SK-N-SH treated with all-trans-retinoic acid at 6 μM for 48 hours (cell line): ENCODE measurements around the gene RRP15.

Experiments
- ATAC-seq: fragments of 200-7000 bp; cut with Tn5 transposase; 3 replicates; pipeline ENCODE4 v1.9.1; 2020; ENCODE audit warnings: mild to moderate bottlenecking, moderate library complexity
- ARNTL ChIP-seq: fragments of 450-650 bp; formaldehyde crosslinking; IDR thresholded peaks from 2 replicates; pipeline ENCODE4 v1.5.0; 2020; ENCODE audit warnings: low read depth, mild to moderate bottlenecking, moderate library complexity, borderline replicate concordance
- CREB5 ChIP-seq: fragments of 250-450 bp; sonication (Bioruptor Pico); IDR thresholded peaks from 2 replicates; pipeline ENCODE4 v1.5.1; 2020; ENCODE audit warnings: low read depth, mild to moderate bottlenecking, moderate library complexity
- CSDC2 ChIP-seq: fragments of 250-450 bp; sonication (Bioruptor Pico); IDR thresholded peaks from 2 replicates; pipeline ENCODE4 v1.5.0; 2020; ENCODE audit warnings: mild to moderate bottlenecking, moderate library complexity
- CSRNP3 ChIP-seq: fragments of 250-450 bp; sonication (Bioruptor Pico); IDR thresholded peaks from 2 replicates; pipeline ENCODE4 v1.5.1; 2021; ENCODE audit warnings: mild to moderate bottlenecking, moderate library complexity
- ESRRG ChIP-seq: fragments of 250-450 bp; sonication (Bioruptor Pico); IDR thresholded peaks from 2 replicates; pipeline ENCODE4 v1.6.1; 2021; ENCODE audit warnings: mild to moderate bottlenecking
- GLIS3 ChIP-seq: fragments of 250-450 bp; sonication (Bioruptor Pico); IDR thresholded peaks from 2 replicates; pipeline ENCODE4 v1.5.0; 2020; ENCODE audit warnings: mild to moderate bottlenecking, moderate library complexity
- ISL1 ChIP-seq: fragments of 250-450 bp; sonication (Bioruptor Pico); IDR thresholded peaks from 2 replicates; pipeline ENCODE4 v2.1.2; 2022; ENCODE audit warnings: mild to moderate bottlenecking, moderate library complexity
- PATZ1 ChIP-seq: fragments of 250-450 bp; sonication (Bioruptor Pico); IDR thresholded peaks from 2 replicates; pipeline ENCODE4 v1.8.0; 2020; ENCODE audit warnings: mild to moderate bottlenecking, moderate library complexity, borderline replicate concordance
- POU6F1 ChIP-seq: fragments of 250-450 bp; sonication (Bioruptor Pico); IDR thresholded peaks from 2 replicates; pipeline ENCODE4 v1.8.0; 2021; ENCODE audit warnings: low read depth, mild to moderate bottlenecking, moderate library complexity, borderline replicate concordance
- PPARA ChIP-seq: fragments of 250-450 bp; sonication (Bioruptor Pico); IDR thresholded peaks from 2 replicates; pipeline ENCODE4 v1.5.0; 2020; ENCODE audit warnings: mild to moderate bottlenecking, borderline replicate concordance
- RARB ChIP-seq: fragments of 250-450 bp; sonication (Bioruptor Pico); IDR thresholded peaks from 2 replicates; pipeline ENCODE4 v1.8.0; 2021; ENCODE audit warnings: mild to moderate bottlenecking, moderate library complexity
- SNAI2 ChIP-seq: fragments of 250-450 bp; sonication (Bioruptor Pico); IDR thresholded peaks from 2 replicates; pipeline ENCODE4 v1.5.0; 2020; ENCODE audit warnings: mild to moderate bottlenecking, moderate library complexity
- TCF4 ChIP-seq: fragments of 250-450 bp; sonication (Bioruptor Pico); IDR thresholded peaks from 2 replicates; pipeline ENCODE4 v1.8.0; 2021; ENCODE audit warnings: mild to moderate bottlenecking, moderate library complexity, borderline replicate concordance
- TOX ChIP-seq: fragments of 250-450 bp; sonication (Bioruptor Pico); IDR thresholded peaks from 2 replicates; pipeline ENCODE4 v1.8.0; 2021; ENCODE audit warnings: mild to moderate bottlenecking, moderate library complexity, borderline replicate concordance
- TSHZ2 ChIP-seq: fragments of 250-450 bp; sonication (Bioruptor Pico); IDR thresholded peaks from 2 replicates; pipeline ENCODE4 v1.5.0; 2020; ENCODE audit warnings: mild to moderate bottlenecking, moderate library complexity
- ZFP30 ChIP-seq: fragments of 450-650 bp; formaldehyde crosslinking; IDR thresholded peaks from 2 replicates; pipeline ENCODE4 v1.5.0; 2022; ENCODE audit warnings: mild to moderate bottlenecking, moderate library complexity
- ZNF565 ChIP-seq: fragments of 450-650 bp; formaldehyde crosslinking; conservative IDR thresholded peaks from 2 replicates; pipeline ENCODE4 v1.5.0; 2020; ENCODE audit warnings: low read depth, mild to moderate bottlenecking, moderate library complexity
- ZNF70 ChIP-seq: fragments of 450-650 bp; formaldehyde crosslinking; IDR thresholded peaks from 2 replicates; pipeline ENCODE4 v1.5.0; 2020; ENCODE audit warnings: mild to moderate bottlenecking, moderate library complexity
- ZNF8 ChIP-seq: fragments of 450-650 bp; formaldehyde crosslinking; IDR thresholded peaks from 2 replicates; pipeline ENCODE4 v1.5.0; 2020; ENCODE audit warnings: mild to moderate bottlenecking, moderate library complexity

Gene RRP15

GRCh38 chr1:218362418-218363076 lies 77.5 kb downstream of the RRP15 start:
- no peak for ATAC-seq

More at GRCh38 chr1:218362418-218363076, 77.5 kb downstream of the RRP15 start:
- TF ChIP-seq ZFP30 (no peak), ZNF8 (CRISPR knock-in tag) (no peak), SNAI2 (no peak), ZNF70 (no peak), CSDC2 (CRISPR knock-in tag) (no peak), ZNF565 (no peak), CREB5 (no peak), PPARA (CRISPR knock-in tag) (no peak), GLIS3 (CRISPR knock-in tag) (no peak), POU6F1 (CRISPR knock-in tag) (no peak), TSHZ2 (CRISPR knock-in tag) (no peak), ARNTL (no peak), ISL1 (CRISPR knock-in tag) (no peak), TOX (CRISPR knock-in tag) (no peak), PATZ1 (CRISPR knock-in tag) (no peak), ESRRG (CRISPR knock-in tag) (no peak), RARB (CRISPR knock-in tag) (no peak), CSRNP3 (CRISPR knock-in tag) (no peak), TCF4 (CRISPR knock-in tag) (no peak)
